HepG2 (cell line): ENCODE measurements around the gene FLACC1. TPM values are rescaled to one million over a fixed set of nuclear protein-coding genes. Genes with fewer than 3 reads are reported as not detected.
A peak's percentile ranks its signal among the peaks of the same experiment; 100 is the strongest.

Experiments used
- ATAC-seq: fragments of 200-7000 bp; cut with Tn5 transposase; 3 replicates; pipeline ENCODE4 v1.9.1; 2020; ENCODE audit warnings: mild to moderate bottlenecking, moderate library complexity
- BruUV-seq: library from RNA; stranded (reverse); fragments of 400-500 nt; replicated peaks from 2 replicates; lab custom pipeline; 2021; lab: Mats Ljungman, UMichigan
- CTCF ChIA-PET: fragments of 300-600 bp; formaldehyde crosslinking; extraction: SDS; loops from one replicate; lab custom pipeline; 2021; ENCODE audit warnings: low total read pairs, inconsistent platforms, low intra/inter-chr PET ratio; lab: Yijun Ruan, JAX
- POLR2A ChIA-PET: fragments of 350-600 bp; sonication (Branson Sonifier 250); formaldehyde crosslinking; loops from one replicate; lab custom pipeline; 2020; ENCODE audit warnings: antibody characterized with exemption, inconsistent platforms; lab: Yijun Ruan, JAX
- DNase-seq: peaks from one replicate; pipeline ENCODE4 v3.0.0-alpha.2; 2015; ENCODE audit warnings: low spot score
- FAIRE-seq: peaks from 3 replicates; lab custom pipeline; 2011; peaks lifted over from hg19 to GRCh38; lab: Jason Lieb, UNC
- H2AFZ ChIP-seq: one replicate; pipeline ENCODE4 v1.6.1; 2011; ENCODE audit warnings: low read length, inconsistent platforms
- H3K27ac ChIP-seq: fragments of 300-600 bp; 3 replicates; pipeline ENCODE4 v1.8.0; 2011; ENCODE audit warnings: mixed run types, mild to moderate bottlenecking, mixed read lengths, low read length, inconsistent platforms; ENCODE audit not compliant: insufficient read depth; ENCODE audit errors: extremely low read length
- H3K27me3 ChIP-seq, 2 experiments: fragments of 200-600 bp in 1 of 2; 2 replicates in 1 of 2; 3 replicates in 1 of 2; pipeline versions ENCODE4 v1.6.0 to v1.8.0; 2011; ENCODE audit warnings: low read length in 2 of 2, mild to moderate bottlenecking in 2 of 2, moderate library complexity in 2 of 2, inconsistent platforms in 1 of 2; ENCODE audit not compliant: insufficient read depth in 2 of 2, control insufficient read depth in 1 of 2
- H3K36me3 ChIP-seq, 2 experiments: fragments of 200-600 bp in 1 of 2; replicated peaks in 1 of 2; 2 replicates in 1 of 2; 3 replicates in 1 of 2; pipeline versions ENCODE4 v1.5.1 to v1.8.0; 2011; ENCODE audit warnings: low read length in 2 of 2, inconsistent platforms in 1 of 2; ENCODE audit not compliant: insufficient read depth in 2 of 2, control insufficient read depth in 1 of 2
- H3K4me1 ChIP-seq: 2 replicates; pipeline ENCODE4 v1.5.1; 2012; ENCODE audit warnings: low read length, inconsistent platforms; ENCODE audit not compliant: insufficient read depth
- H3K4me2 ChIP-seq: 2 replicates; pipeline ENCODE4 v1.6.0; 2011; ENCODE audit warnings: low read depth, low read length, inconsistent platforms
- H3K4me3 ChIP-seq, 3 experiments: fragments of 200-600 bp in 1 of 3; sonication (generic), shearing (Covaris generic) in 1 of 3; replicated peaks in 1 of 3; 2 replicates each; pipeline ENCODE4 v1.5.1; 2011 to 2016; ENCODE audit warnings: low read length in 3 of 3, inconsistent platforms in 2 of 3, low read depth in 2 of 3, mild to moderate bottlenecking in 2 of 3, control low read depth in 1 of 3, mixed read lengths in 1 of 3; ENCODE audit not compliant: insufficient read depth in 1 of 3
- H3K79me2 ChIP-seq: one replicate; pipeline ENCODE4 v1.6.1; 2011; ENCODE audit warnings: low read length, inconsistent platforms; ENCODE audit not compliant: insufficient read depth
- H3K9ac ChIP-seq: 2 replicates; pipeline ENCODE4 v1.6.0; 2011; ENCODE audit warnings: mild to moderate bottlenecking, low read depth, low read length, inconsistent platforms; ENCODE audit not compliant: insufficient read depth
- H3K9me3 ChIP-seq: 2 replicates; pipeline ENCODE4 v1.5.1; 2012; ENCODE audit warnings: mild to moderate bottlenecking, low read length
- H4K20me1 ChIP-seq: 2 replicates; pipeline ENCODE4 v1.6.0; 2011; ENCODE audit warnings: inconsistent platforms, mild to moderate bottlenecking, low read length, moderate library complexity; ENCODE audit not compliant: insufficient read depth
- BCL6 ChIP-seq: IDR thresholded peaks from 2 replicates; pipeline ENCODE4 v1.6.1; 2016; ENCODE audit warnings: missing genetic modification reagents, missing compliant biosample characterization
- CBX5 ChIP-seq: sonication (generic); formaldehyde crosslinking; IDR thresholded peaks from 2 replicates; pipeline ENCODE4 v1.4.0; 2020; ENCODE audit warnings: missing genetic modification reagents, borderline replicate concordance
- FOXA3 ChIP-seq: IDR thresholded peaks from 2 replicates; pipeline ENCODE4 v1.6.1; 2016; ENCODE audit warnings: missing genetic modification reagents, missing compliant biosample characterization
- NR1H2 ChIP-seq: sonication (generic); formaldehyde crosslinking; IDR thresholded peaks from 2 replicates; pipeline ENCODE4 v1.8.1; 2022; ENCODE audit warnings: low read depth, missing genetic modification reagents, borderline replicate concordance
- ZBTB43 ChIP-seq: sonication (generic); formaldehyde crosslinking; conservative IDR thresholded peaks from 2 replicates; pipeline ENCODE4 v1.4.0; 2020; ENCODE audit warnings: missing genetic modification reagents
- ZNF44 ChIP-seq: sonication (generic); formaldehyde crosslinking; IDR thresholded peaks from 2 replicates; pipeline ENCODE4 v1.5.1; 2020; ENCODE audit warnings: mild to moderate bottlenecking, missing genetic modification reagents
- ZNF607 ChIP-seq: sonication (generic); formaldehyde crosslinking; IDR thresholded peaks from 2 replicates; pipeline ENCODE4 v1.5.1; 2020; ENCODE audit warnings: missing genetic modification reagents, mild to moderate bottlenecking, borderline replicate concordance
- WGBS: methylation state at CpG from one replicate; pipeline ENCODE4 v1.1.6; 2017; ENCODE audit warnings: low lambda C conversion rate; 5-methylcytosine and 5-hydroxymethylcytosine counted together
- in situ Hi-C: cut with HindIII; loops from 2 replicates; pipeline ENCODE4 v1.10.0; 2017; ENCODE audit warnings: low pct_unique_long_range_greater_than_20kb; ENCODE audit not compliant: extremely low pct_ligation_motif_present
- intact Hi-C: fragments of 100-400 bp; cut with micrococcal nuclease; formaldehyde crosslinking; loops from one replicate; pipeline ENCODE4 v1.10.0; 2022; ENCODE audit not compliant: unreplicated experiment
- polyA plus RNA-seq, 8 experiments: library from polyadenylated mRNA; depleted of rRNA in 3 of 8; stranded (reverse) in 7 of 8; unstranded in 1 of 8; fragments of >200 nt; fragmentation: Illumina TruSeq in 4 of 8; extraction: Trizol in 4 of 8; gene quantifications; 2 replicates each; pipeline versions ENCODE4 v1.2.1 to v1.2.3, GENCODE V29; 2011 to 2016; ENCODE audit warnings: low read depth in 4 of 8, missing spikeins in 1 of 8, mixed read lengths in 1 of 8; ENCODE audit not compliant: insufficient read depth in 1 of 8
- total RNA-seq, 5 experiments: library from RNA; depleted of rRNA; stranded (reverse); fragments of >200 nt; fragmentation: Illumina TruSeq; extraction: Trizol; gene quantifications; 2 replicates each; pipeline ENCODE4 v1.2.3, GENCODE V29; 2016; ENCODE audit warnings: low read depth in 1 of 5
- TF ChIP-seq, protein P1 (sequence below): sonication (generic); formaldehyde crosslinking; IDR thresholded peaks from 2 replicates; pipeline ENCODE4 v1.4.0; 2020; ENCODE audit warnings: missing genetic modification reagents, mild to moderate bottlenecking, borderline replicate concordance

FLACC1 gene
- total and polyA plus RNA-seq, 2 of the 13 experiments (the other 11 are each of a cell fraction or from before 2014, with no cell fraction given): 0.35 to 0.59 TPM

DNA sequence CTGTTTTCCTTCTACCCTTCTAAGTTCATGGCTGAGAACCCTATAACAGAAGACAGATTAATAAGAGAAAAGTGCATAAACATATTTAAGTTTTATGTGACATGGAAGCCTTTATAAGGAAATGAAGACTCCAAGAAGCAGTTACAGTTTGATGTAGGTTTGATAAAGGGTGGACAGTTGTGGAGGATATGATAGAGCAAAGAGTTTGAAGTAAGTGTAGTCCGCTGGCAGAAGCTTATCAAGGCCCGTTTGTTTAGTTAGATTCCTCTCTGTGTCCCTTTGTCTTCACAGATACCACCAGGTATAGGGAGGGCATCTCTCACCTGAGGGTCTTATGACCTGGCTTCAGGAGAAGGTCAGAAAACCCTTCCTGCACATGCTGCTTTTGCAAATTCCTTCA lies 107.3 kb downstream of the FLACC1 start:
- Histone ChIP-seq H3K9me3 (no peaks in the 10 kb centered on the region), H3K27ac (no peak overlapping the region), H4K20me1 (no peaks in the 10 kb centered on the region), H3K4me3 (no peak overlapping the region), H3K4me1 (peaks cover 13% of the 10 kb centered on the region), H3K36me3 (no peaks in the 10 kb centered on the region), H3K27me3 (no peaks in the 10 kb centered on the region), H3K9ac (no peak overlapping the region), H2AFZ (no peak overlapping the region), H3K4me2 (no peak overlapping the region), H3K79me2 (no peaks in the 10 kb centered on the region)
- ATAC-seq (no peak), FAIRE-seq (peak; percentile 28), DNase-seq (no peak)
- ChIA-PET POLR2A (no interaction called here), CTCF (no interaction called here)
- TF ChIP-seq ZNF44 (CRISPR knock-in tag) (no peak), CBX5 (CRISPR knock-in tag) (no peak), NR1H2 (CRISPR knock-in tag) (no peak), ZBTB43 (CRISPR knock-in tag) (no peak), FOXA3 (CRISPR knock-in tag) (no peak), BCL6 (CRISPR knock-in tag) (no peak), ZNF607 (CRISPR knock-in tag) (no peak)
- TF ChIP-seq, protein P1, sequence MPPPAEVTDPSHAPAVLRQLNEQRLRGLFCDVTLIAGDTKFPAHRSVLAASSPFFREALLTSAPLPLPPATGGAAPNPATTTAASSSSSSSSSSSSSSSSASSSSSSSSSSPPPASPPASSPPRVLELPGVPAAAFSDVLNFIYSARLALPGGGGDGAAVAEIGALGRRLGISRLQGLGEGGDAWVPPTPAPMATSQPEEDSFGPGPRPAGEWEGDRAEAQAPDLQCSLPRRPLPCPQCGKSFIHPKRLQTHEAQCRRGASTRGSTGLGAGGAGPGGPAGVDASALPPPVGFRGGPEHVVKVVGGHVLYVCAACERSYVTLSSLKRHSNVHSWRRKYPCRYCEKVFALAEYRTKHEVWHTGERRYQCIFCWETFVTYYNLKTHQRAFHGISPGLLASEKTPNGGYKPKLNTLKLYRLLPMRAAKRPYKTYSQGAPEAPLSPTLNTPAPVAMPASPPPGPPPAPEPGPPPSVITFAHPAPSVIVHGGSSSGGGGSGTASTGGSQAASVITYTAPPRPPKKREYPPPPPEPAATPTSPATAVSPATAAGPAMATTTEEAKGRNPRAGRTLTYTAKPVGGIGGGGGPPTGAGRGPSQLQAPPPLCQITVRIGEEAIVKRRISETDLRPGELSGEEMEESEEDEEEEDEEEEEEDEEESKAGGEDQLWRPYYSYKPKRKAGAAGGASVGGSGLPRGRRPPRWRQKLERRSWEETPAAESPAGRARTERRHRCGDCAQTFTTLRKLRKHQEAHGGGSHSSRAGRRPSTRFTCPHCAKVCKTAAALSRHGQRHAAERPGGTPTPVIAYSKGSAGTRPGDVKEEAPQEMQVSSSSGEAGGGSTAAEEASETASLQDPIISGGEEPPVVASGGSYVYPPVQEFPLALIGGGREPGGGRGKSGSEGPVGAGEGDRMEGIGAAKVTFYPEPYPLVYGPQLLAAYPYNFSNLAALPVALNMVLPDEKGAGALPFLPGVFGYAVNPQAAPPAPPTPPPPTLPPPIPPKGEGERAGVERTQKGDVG (CRISPR knock-in tag): no peak
- in situ Hi-C loops (no loop called here), intact Hi-C loops (no loop called here)
- BruUV-seq: no TSS peak
- WGBS: 93% methylated on average over 2 of the region's 2 CpGs
